Esophagus squamous epithelium (tissue), 5 donors: Measurements from ENCODE around the gene CDC42SE1. TPM values are rescaled to one million over a fixed set of nuclear protein-coding genes. Genes with fewer than 3 reads are reported as not detected.
A peak's percentile ranks its signal among the peaks of the same experiment; 100 is the strongest.
"Not testable (repeated sequence)": the region's sequence is repeated elsewhere in the genome, so short reads cannot be mapped to it uniquely, and the experiment has no call there.

Experiments
- DNase-seq: peaks from one replicate; lab custom pipeline; 2025; lab: John Stamatoyannopoulos, UW
- H3K27ac ChIP-seq, 4 donors: fragments of 200-600 bp; sonication (generic); one replicate each; pipeline ENCODE4 v1.5.1; 2016 to 2019; ENCODE audit warnings: mild to moderate bottlenecking in 1 of 4
- H3K27me3 ChIP-seq, 4 donors: fragments of 200-600 bp; sonication (generic); 1 replicate in 3 of 4; 2 replicates in 1 of 4; pipeline versions ENCODE4 v1.5.1 to v1.6.0; 2017 to 2021; ENCODE audit warnings: antibody characterized with exemption in 1 of 4
- H3K36me3 ChIP-seq, 3 donors: fragments of 200-600 bp; sonication (generic); one replicate each; pipeline ENCODE4 v1.5.1; 2016 to 2019
- H3K4me1 ChIP-seq, 3 donors: fragments of 200-600 bp; sonication (generic); one replicate each; pipeline ENCODE4 v1.5.1; 2017 to 2019
- H3K4me3 ChIP-seq, 4 donors: fragments of 200-600 bp; sonication (generic); 1 replicate in 3 of 4; 2 replicates in 1 of 4; pipeline ENCODE4 v1.5.1; 2016 to 2019; ENCODE audit warnings: mild to moderate bottlenecking in 2 of 4, moderate library complexity in 1 of 4
- H3K9me3 ChIP-seq, 3 donors: fragments of 200-600 bp; sonication (generic); one replicate each; pipeline ENCODE4 v1.5.1; 2016 to 2019
- CTCF ChIP-seq, 6 experiments: fragments of 450-650 bp in 4 of 6; fragments of 200-600 bp in 2 of 6; sonication (generic) in 2 of 6; IDR thresholded peaks; one replicate each; pipeline ENCODE4 v1.5.1; 2016 to 2019; ENCODE audit warnings: antibody characterized with exemption in 6 of 6, mild to moderate bottlenecking in 4 of 6, moderate library complexity in 4 of 6
- POLR2A ChIP-seq, 4 donors: fragments of 450-650 bp; IDR thresholded peaks; one replicate each; pipeline ENCODE4 v1.6.1; 2017; ENCODE audit warnings: antibody characterized with exemption in 4 of 4, mild to moderate bottlenecking in 4 of 4, moderate library complexity in 3 of 4
- WGBS, 2 donors: methylation state at CpG; one replicate each; pipeline ENCODE4 v1.1.5; 2018; 5-methylcytosine and 5-hydroxymethylcytosine counted together
- intact Hi-C: fragments of 100-400 bp; cut with DNase I; formaldehyde crosslinking; loops from one replicate; pipeline ENCODE4 v1.15.0; 2022
- total RNA-seq, 4 donors: library from RNA; depleted of rRNA; stranded (reverse); fragments of >200 nt; gene quantifications; one replicate each; pipeline ENCODE4 v1.1.0, GENCODE V29; 2016
- donor health status: DM: yes; HTN: yes; CAD: no.

Gene CDC42SE1
- 100 to 1,000 TPM in 3 of 4 donors, 10 to 100 TPM in 1; 86.7 to 128 (median 115) TPM for total RNA-seq

- 0% methylated on average over 17 to 20 of the region's 58 CpGs for WGBS, 2 donors
- Histone ChIP-seq H3K9me3 (no peaks in the 10 kb centered on the region), H3K27me3 (no peaks in the 10 kb centered on the region), H3K4me3 (peak within 1 kb of the TSS; percentile 83 to 99 (median 96)), H3K36me3 (peaks cover 14 to 33% (median 14%) of the 10 kb centered on the region in 3 donors), H3K4me1 (peaks cover 33 to 58% (median 41%) of the 10 kb centered on the region in 3 donors), H3K27ac (peak within 1 kb of the TSS; percentile 98 to 99 (median 98))
- TF ChIP-seq POLR2A (IDR thresholded peaks at IDR 0.05) (peak in 3 of 4 donors; percentile 61 to 98 (median 78)), CTCF (IDR thresholded peaks at IDR 0.05) (peak; percentile 61 to 97 (median 92))
- DNase-seq: no peak
- intact Hi-C loops: no loop called here
Observed at GRCh38 chr1:151059109-151060006, at the start of gene CDC42SE1. TSS of gene CDC42SE1 (minus strand) at chr1:151059622. CDS start at chr1:151055730, 3,892 bp downstream.

GRCh38 chr1:151108331-151108730, 48.9 kb upstream of the CDC42SE1 start:
- no peak overlapping the region for H3K27ac ChIP-seq
- H3K9me3 ChIP-seq: no peaks in the 10 kb centered on the region
- peaks cover 0 to 67% (median 0%) of the 10 kb centered on the region in 3 donors for H3K36me3 ChIP-seq
- no peak overlapping the region for H3K4me3 ChIP-seq
- no peaks in the 10 kb centered on the region for H3K27me3 ChIP-seq
- WGBS, 2 donors: 93 to 96% methylated on average over 5 of the region's 5 CpGs
- H3K4me1 ChIP-seq: peaks cover 0 to 12% (median 0%) of the 10 kb centered on the region in 3 donors
- TF ChIP-seq CTCF (IDR thresholded peaks at IDR 0.05) (no peak), POLR2A (IDR thresholded peaks at IDR 0.05) (no peak)
- intact Hi-C loops: no loop called here
- DNase-seq: no peak

- TF ChIP-seq CTCF (IDR thresholded peaks at IDR 0.05) (no peak), POLR2A (IDR thresholded peaks at IDR 0.05) (no peak)
- peak overlapping the region in 1 of 4 donors; percentile 36 for H3K27ac ChIP-seq
- WGBS, 2 donors: 41 to 42% methylated on average over 2 of the region's 2 CpGs
- H3K4me3 ChIP-seq: no peak overlapping the region
- peaks cover 0 to 66% (median 0%) of the 10 kb centered on the region in 3 donors for H3K36me3 ChIP-seq
- H3K4me1 ChIP-seq: peaks cover 0 to 12% (median 0%) of the 10 kb centered on the region in 3 donors
- no peaks in the 10 kb centered on the region for H3K9me3 ChIP-seq
- no peak for DNase-seq
- H3K27me3 ChIP-seq: no peaks in the 10 kb centered on the region
- intact Hi-C loops: no loop called here
Observed at GRCh38 chr1:151106894-151107293, 47.5 kb upstream of the CDC42SE1 start.

GRCh38 chr1:151104630-151105029, 45.2 kb upstream of the CDC42SE1 start:
- intact Hi-C loops: loop anchor here (5.0 kb wide), 1 partner anchor 53 kb away; the partner anchor contains the start of gene TNFAIP8L2
- H3K36me3 ChIP-seq: peaks cover 0 to 57% (median 0%) of the 10 kb centered on the region in 3 donors
- H3K4me1 ChIP-seq: peaks cover 0 to 12% (median 0%) of the 10 kb centered on the region in 3 donors
- H3K27me3 ChIP-seq: no peaks in the 10 kb centered on the region
- H3K9me3 ChIP-seq: no peaks in the 10 kb centered on the region
- TF ChIP-seq POLR2A (IDR thresholded peaks at IDR 0.05): no peak
- TF ChIP-seq CTCF (IDR thresholded peaks at IDR 0.05): no peak
- no peak overlapping the region for H3K4me3 ChIP-seq
- DNase-seq: no peak
- H3K27ac ChIP-seq: no peak overlapping the region

- H3K36me3 ChIP-seq: peaks cover 0 to 43% (median 0%) of the 10 kb centered on the region in 3 donors
- no peak overlapping the region for H3K4me3 ChIP-seq
- TF ChIP-seq POLR2A (IDR thresholded peaks at IDR 0.05): no peak
- TF ChIP-seq CTCF (IDR thresholded peaks at IDR 0.05): no peak
- peaks cover 0 to 8% (median 0%) of the 10 kb centered on the region in 3 donors for H3K4me1 ChIP-seq
- no peaks in the 10 kb centered on the region for H3K27me3 ChIP-seq
- H3K27ac ChIP-seq: no peak overlapping the region
- no peaks in the 10 kb centered on the region for H3K9me3 ChIP-seq
- intact Hi-C loops: no loop called here
- no peak for DNase-seq
- 93 to 100% methylated on average over 1 of the region's 1 CpG for WGBS, 2 donors
Observed at GRCh38 chr1:151098126-151098525, 38.7 kb upstream of the CDC42SE1 start.

- WGBS, 2 donors: 41 to 56% methylated on average over 6 of the region's 6 CpGs
Observed at GRCh38 chr1:151097426-151097825, 38.0 kb upstream of the CDC42SE1 start.

More at GRCh38 chr1:151097426-151097825, 38.0 kb upstream of the CDC42SE1 start:
- H3K9me3 ChIP-seq, intact Hi-C loops, H3K4me1 ChIP-seq, H3K27ac ChIP-seq, H3K4me3 ChIP-seq, H3K27me3 ChIP-seq, DNase-seq: not testable (repeated sequence)
- H3K36me3 ChIP-seq: peaks cover 0 to 36% (median 0%) of the 10 kb centered on the region in 3 donors
